K562 (cell line): ENCODE measurements around the gene FGFRL1. TPM values are rescaled to one million over a fixed set of nuclear protein-coding genes. Genes with fewer than 3 reads are reported as not detected.

ENCODE experiments used
- CCNT2 ChIP-seq: IDR thresholded peaks from 2 replicates; pipeline ENCODE4 v1.6.1; 2011; ENCODE audit warnings: borderline replicate concordance, low read depth, mild to moderate bottlenecking, moderate library complexity, mixed read lengths, low read length; ENCODE audit not compliant: insufficient read length; ENCODE audit errors: extremely low read depth
- CHD1 ChIP-seq: fragments of 200-600 bp; sonication (generic); IDR thresholded peaks from one replicate; pipeline ENCODE4 v1.6.1; 2012; ENCODE audit warnings: mild to moderate bottlenecking, moderate library complexity, low read length, inconsistent platforms
- CTBP1 ChIP-seq: fragments of 450-650 bp; IDR thresholded peaks from 2 replicates; pipeline ENCODE4 v1.6.1; 2016; ENCODE audit warnings: borderline replicate concordance
- CTCFL ChIP-seq: IDR thresholded peaks from 2 replicates; pipeline ENCODE4 v1.6.1; 2011; ENCODE audit warnings: borderline replicate concordance, low read depth, mild to moderate bottlenecking, moderate library complexity, low read length; ENCODE audit not compliant: insufficient read depth, poor library complexity, severe bottlenecking
- EGR1 ChIP-seq: fragments of 450-650 bp; conservative IDR thresholded peaks from 2 replicates; pipeline ENCODE4 v1.6.1; 2017; ENCODE audit warnings: mild to moderate bottlenecking
- JUND ChIP-seq, 2 experiments: IDR thresholded peaks; 2 replicates in 1 of 2; 3 replicates in 1 of 2; pipeline ENCODE4 v1.6.1; 2011; ENCODE audit warnings: borderline replicate concordance in 2 of 2, low read depth in 2 of 2, low read length in 2 of 2, improper control_type of control experiment in 1 of 2, missing biosample characterization in 1 of 2, missing genetic modification characterization in 1 of 2, missing genetic modification reagents in 1 of 2
- SMARCB1 ChIP-seq: IDR thresholded peaks from 2 replicates; pipeline ENCODE4 v1.6.1; 2011; ENCODE audit warnings: improper control_type of control experiment, low read depth; ENCODE audit not compliant: insufficient read length
- SMARCC2 ChIP-seq: fragments of 450-650 bp; IDR thresholded peaks from 2 replicates; pipeline ENCODE4 v1.6.1; 2017; ENCODE audit warnings: antibody characterized with exemption, moderate library complexity, mild to moderate bottlenecking, low read depth
- TBP ChIP-seq: optimal IDR thresholded peaks from 2 replicates; pipeline ENCODE3; 2011; ENCODE audit warnings: low read depth, low read length, improper control_type of control experiment
- TCFL5 ChIP-seq: fragments of 250-450 bp; sonication (Bioruptor Pico); conservative IDR thresholded peaks from 2 replicates; pipeline ENCODE4 v1.6.1; 2021; ENCODE audit warnings: mild to moderate bottlenecking, moderate library complexity, matching md5 sums
- TEAD1 ChIP-seq, 2 experiments: fragments of 450-650 bp in 1 of 2; sonication (generic) in 1 of 2; formaldehyde crosslinking; IDR thresholded peaks; 2 replicates each; pipeline versions ENCODE4 v1.4.0 to v1.8.0; 2020 to 2022; ENCODE audit warnings: mild to moderate bottlenecking in 2 of 2, missing genetic modification reagents in 1 of 2
- ZBTB2 ChIP-seq: fragments of 450-650 bp; IDR thresholded peaks from 2 replicates; pipeline ENCODE4 v1.6.1; 2016; ENCODE audit warnings: antibody characterized with exemption
- ZC3H8 ChIP-seq: fragments of 450-650 bp; IDR thresholded peaks from 2 replicates; pipeline ENCODE4 v1.6.1; 2017
- ZEB2 ChIP-seq: fragments of 450-650 bp; IDR thresholded peaks from 2 replicates; pipeline ENCODE4 v1.6.1; 2016
- ZNF79 ChIP-seq: fragments of 250-450 bp; sonication (Bioruptor Pico); IDR thresholded peaks from 2 replicates; pipeline ENCODE4 v1.4.0; 2020; ENCODE audit warnings: low read depth, mild to moderate bottlenecking, moderate library complexity
- polyA plus RNA-seq, 8 experiments: library from polyadenylated mRNA; depleted of rRNA in 4 of 8; stranded (reverse) in 5 of 8; unstranded in 3 of 8; fragments of >200 nt; fragmentation: Nextera tagmentation in 2 of 8; fragmentation: Illumina TruSeq in 1 of 8; extraction: Ambion mirVana in 2 of 8; extraction: Trizol in 1 of 8; gene quantifications; 2 replicates each; pipeline versions ENCODE4 v1.2.1 to v1.2.3, GENCODE V29; 2011 to 2014; ENCODE audit warnings: inconsistent platforms in 1 of 8, missing spikeins in 1 of 8
- total RNA-seq, 7 experiments: library from RNA; depleted of rRNA in 6 of 7; stranded (reverse); fragments of >200 nt in 6 of 7; fragmentation: Illumina TruSeq in 2 of 7; extraction: Trizol in 2 of 7; gene quantifications; 2 replicates each; pipeline versions ENCODE4 v1.2.1 to v1.2.3, GENCODE V29; 2011 to 2021; ENCODE audit warnings: low replicate concordance in 1 of 7
- TF ChIP-seq, protein P1 (sequence below): fragments of 450-650 bp; formaldehyde crosslinking; IDR thresholded peaks from 2 replicates; pipeline ENCODE4 v1.4.0; 2020; ENCODE audit warnings: mild to moderate bottlenecking, moderate library complexity
- TF ChIP-seq, protein P2 (sequence below): sonication (generic); formaldehyde crosslinking; IDR thresholded peaks from 2 replicates; pipeline ENCODE4 v1.8.0; 2022; ENCODE audit warnings: mild to moderate bottlenecking, low read depth, missing genetic modification reagents
- TF ChIP-seq, protein P3 (sequence below): sonication (generic); formaldehyde crosslinking; IDR thresholded peaks from 2 replicates; pipeline ENCODE4 v1.8.1; 2023; ENCODE audit warnings: mild to moderate bottlenecking, missing genetic modification reagents, moderate library complexity

The FGFRL1 gene
- total and polyA plus RNA-seq, 9 of the 15 experiments (the other 6 are each of a cell fraction or from before 2014, with no cell fraction given): 0.34 to 49.9 (median 14.6) TPM

DNA sequence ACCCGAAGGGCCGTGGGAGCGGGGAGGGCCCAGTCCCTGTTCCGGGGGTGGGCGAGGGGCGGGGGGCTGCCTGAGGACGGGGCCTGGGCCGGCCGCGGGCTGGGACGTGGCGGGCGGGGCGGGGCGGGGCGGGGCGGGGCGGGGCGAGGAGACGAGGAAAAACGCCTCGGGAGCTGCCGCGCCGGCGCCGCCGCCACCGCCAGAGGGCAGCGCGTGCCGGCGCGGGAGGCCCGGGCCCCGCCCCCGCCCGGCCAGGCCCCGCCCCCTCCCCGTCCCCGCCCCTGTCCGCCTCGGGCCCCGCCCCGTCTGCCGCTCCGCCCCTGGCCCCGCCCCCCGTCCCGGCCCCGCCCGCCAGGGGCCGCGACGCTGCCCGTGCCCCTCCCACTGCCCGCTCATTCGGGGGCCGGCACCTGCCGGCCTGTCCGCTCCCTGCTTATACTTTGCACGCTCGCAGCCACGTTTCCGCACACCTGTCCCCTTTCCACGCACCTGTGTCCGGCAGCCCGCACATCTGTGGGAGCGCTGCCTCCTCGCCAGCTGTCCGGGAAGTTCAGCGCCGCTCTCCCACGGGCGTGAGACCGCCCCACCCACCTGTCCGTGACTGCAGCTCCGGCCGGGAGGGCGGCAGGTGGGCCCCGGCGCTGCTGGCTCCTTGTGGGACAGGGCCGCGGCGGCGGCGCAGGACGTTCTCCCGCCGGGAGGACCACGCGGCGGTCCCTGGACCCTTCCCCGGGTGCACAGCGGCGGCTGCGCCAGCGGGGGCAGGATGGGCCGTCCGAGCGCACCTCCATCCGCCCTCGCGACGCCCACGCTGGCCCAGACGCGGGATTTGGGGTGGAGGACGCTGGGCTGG is 1.7 kb upstream of the FGFRL1 start (continued):
- TF ChIP-seq CTCFL: peak; percentile 73
- TF ChIP-seq ZEB2: peak; percentile 71; the same call in 1 of the 2 replicates
- TF ChIP-seq CCNT2: peak; percentile 59
- no peak for TF ChIP-seq JUND (IDR thresholded peaks at IDR 0.05; ENCODE audit: borderline replicate concordance, low read depth, low read length)
- no peak for TF ChIP-seq JUND (tag; IDR thresholded peaks at IDR 0.05; ENCODE audit: borderline replicate concordance, low read depth, low read length)
- no peak for TF ChIP-seq ZNF79 (CRISPR knock-in tag)
- TF ChIP-seq SMARCB1: no peak
- TF ChIP-seq, protein P1, sequence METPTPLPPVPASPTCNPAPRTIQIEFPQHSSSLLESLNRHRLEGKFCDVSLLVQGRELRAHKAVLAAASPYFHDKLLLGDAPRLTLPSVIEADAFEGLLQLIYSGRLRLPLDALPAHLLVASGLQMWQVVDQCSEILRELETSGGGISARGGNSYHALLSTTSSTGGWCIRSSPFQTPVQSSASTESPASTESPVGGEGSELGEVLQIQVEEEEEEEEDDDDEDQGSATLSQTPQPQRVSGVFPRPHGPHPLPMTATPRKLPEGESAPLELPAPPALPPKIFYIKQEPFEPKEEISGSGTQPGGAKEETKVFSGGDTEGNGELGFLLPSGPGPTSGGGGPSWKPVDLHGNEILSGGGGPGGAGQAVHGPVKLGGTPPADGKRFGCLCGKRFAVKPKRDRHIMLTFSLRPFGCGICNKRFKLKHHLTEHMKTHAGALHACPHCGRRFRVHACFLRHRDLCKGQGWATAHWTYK (CRISPR knock-in tag): 0 out of 2 replicates have a peak, but pooled peaks have one; percentile 67
- peak; percentile 90 for TF ChIP-seq EGR1
- no peak for TF ChIP-seq SMARCC2
- TF ChIP-seq ZC3H8: no peak
- TF ChIP-seq CTBP1: peak; percentile 76
- TF ChIP-seq TBP: no peak
- no peak for TF ChIP-seq CHD1
- peak in 1 of 2 experiments; percentile 19; a peak in 1 of 4 replicates for TF ChIP-seq TEAD1 (CRISPR knock-in tag; IDR thresholded peaks at IDR 0.05)
- TF ChIP-seq ZBTB2: no peak
- TF ChIP-seq, protein P2, sequence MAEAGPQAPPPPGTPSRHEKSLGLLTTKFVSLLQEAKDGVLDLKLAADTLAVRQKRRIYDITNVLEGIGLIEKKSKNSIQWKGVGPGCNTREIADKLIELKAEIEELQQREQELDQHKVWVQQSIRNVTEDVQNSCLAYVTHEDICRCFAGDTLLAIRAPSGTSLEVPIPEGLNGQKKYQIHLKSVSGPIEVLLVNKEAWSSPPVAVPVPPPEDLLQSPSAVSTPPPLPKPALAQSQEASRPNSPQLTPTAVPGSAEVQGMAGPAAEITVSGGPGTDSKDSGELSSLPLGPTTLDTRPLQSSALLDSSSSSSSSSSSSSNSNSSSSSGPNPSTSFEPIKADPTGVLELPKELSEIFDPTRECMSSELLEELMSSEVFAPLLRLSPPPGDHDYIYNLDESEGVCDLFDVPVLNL (CRISPR knock-in tag): no peak
- TF ChIP-seq TCFL5 (CRISPR knock-in tag): no peak
- TF ChIP-seq, protein P3, sequence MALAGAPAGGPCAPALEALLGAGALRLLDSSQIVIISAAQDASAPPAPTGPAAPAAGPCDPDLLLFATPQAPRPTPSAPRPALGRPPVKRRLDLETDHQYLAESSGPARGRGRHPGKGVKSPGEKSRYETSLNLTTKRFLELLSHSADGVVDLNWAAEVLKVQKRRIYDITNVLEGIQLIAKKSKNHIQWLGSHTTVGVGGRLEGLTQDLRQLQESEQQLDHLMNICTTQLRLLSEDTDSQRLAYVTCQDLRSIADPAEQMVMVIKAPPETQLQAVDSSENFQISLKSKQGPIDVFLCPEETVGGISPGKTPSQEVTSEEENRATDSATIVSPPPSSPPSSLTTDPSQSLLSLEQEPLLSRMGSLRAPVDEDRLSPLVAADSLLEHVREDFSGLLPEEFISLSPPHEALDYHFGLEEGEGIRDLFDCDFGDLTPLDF (CRISPR knock-in tag): peak; percentile 57; the same call in 1 of the 2 replicates
